Choroid plexus epithelial cell (primary cell): ENCODE data around the gene HSPB6.

Experiments used
- DNase-seq: peaks from one replicate; pipeline ENCODE4 v3.0.0-alpha.2; 2010; ENCODE audit warnings: low read depth
- H3K4me3 ChIP-seq: 2 replicates; pipeline ENCODE4 v1.5.1; 2011; ENCODE audit warnings: low read depth, mild to moderate bottlenecking, control low read depth, low read length, moderate library complexity
- TF ChIP-seq, protein P1 (sequence below): conservative IDR thresholded peaks from 2 replicates; pipeline ENCODE4 v1.5.1; 2011; ENCODE audit warnings: low read depth, mild to moderate bottlenecking, control low read depth, inconsistent platforms, low read length, moderate library complexity

The HSPB6 gene

DNA sequence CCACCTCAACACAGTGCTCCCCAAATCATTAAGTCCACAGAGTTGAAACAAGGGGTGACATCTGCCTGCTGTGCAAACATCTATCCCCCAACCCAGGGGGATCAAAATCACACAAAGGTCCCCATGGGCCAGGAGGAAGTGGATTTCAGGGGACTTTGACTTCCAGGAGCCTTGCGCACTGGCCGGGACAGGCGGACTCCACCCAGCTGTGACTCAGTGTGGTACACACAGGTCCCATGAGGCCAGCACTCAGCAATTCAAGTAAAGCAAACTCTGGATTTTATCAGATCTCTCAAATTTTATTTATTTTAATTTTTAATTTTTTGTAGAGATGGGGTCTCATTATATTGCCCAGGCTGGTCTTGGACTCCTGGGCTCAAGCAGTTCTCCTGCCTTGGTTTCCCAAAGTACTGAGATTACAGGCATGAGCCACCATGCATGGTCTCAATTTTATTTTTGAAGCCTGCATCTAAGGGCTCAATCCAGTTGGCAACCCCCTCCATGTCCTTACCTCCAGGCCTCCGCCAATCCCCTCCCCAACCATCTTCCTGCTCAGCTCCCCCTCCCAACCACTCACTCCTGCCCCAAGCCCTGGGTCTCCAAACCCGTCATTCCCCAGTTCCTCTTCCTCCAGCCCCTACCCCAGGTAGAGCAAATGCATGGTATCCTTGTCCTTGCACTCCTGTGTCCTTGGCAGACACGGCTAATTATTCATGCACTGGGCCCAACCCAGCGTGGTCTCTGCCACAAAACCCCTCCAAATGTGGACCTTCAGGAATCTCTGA is 36.7 kb upstream of the HSPB6 start:
- TF ChIP-seq, protein P1, sequence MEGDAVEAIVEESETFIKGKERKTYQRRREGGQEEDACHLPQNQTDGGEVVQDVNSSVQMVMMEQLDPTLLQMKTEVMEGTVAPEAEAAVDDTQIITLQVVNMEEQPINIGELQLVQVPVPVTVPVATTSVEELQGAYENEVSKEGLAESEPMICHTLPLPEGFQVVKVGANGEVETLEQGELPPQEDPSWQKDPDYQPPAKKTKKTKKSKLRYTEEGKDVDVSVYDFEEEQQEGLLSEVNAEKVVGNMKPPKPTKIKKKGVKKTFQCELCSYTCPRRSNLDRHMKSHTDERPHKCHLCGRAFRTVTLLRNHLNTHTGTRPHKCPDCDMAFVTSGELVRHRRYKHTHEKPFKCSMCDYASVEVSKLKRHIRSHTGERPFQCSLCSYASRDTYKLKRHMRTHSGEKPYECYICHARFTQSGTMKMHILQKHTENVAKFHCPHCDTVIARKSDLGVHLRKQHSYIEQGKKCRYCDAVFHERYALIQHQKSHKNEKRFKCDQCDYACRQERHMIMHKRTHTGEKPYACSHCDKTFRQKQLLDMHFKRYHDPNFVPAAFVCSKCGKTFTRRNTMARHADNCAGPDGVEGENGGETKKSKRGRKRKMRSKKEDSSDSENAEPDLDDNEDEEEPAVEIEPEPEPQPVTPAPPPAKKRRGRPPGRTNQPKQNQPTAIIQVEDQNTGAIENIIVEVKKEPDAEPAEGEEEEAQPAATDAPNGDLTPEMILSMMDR, result no peak
- peak; percentile 18 for DNase-seq
- no peak overlapping the region for H3K4me3 ChIP-seq

DNA sequence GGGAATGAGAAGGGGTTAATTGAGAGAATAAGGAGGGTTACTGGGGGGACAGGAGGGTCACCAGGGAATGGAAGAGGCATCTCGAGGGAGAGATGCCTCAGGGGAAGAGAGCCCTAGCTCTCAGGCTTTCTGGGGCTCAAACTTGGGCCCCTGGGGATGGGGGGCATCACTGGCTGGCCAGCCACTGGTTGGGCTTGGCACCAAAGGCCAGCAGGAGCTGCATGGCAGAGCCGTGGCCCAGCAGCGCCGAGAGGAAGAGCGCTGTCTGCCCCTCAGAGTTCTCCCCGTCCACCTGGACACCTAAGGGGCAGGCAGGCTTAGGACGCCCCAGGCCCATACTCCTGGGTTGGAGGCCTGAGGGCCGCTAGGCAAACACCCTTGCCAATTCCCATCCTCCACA is 36.1 kb upstream of the HSPB6 start:
- no peak for DNase-seq
- TF ChIP-seq, protein P1, result no peak
- no peak overlapping the region for H3K4me3 ChIP-seq

DNA sequence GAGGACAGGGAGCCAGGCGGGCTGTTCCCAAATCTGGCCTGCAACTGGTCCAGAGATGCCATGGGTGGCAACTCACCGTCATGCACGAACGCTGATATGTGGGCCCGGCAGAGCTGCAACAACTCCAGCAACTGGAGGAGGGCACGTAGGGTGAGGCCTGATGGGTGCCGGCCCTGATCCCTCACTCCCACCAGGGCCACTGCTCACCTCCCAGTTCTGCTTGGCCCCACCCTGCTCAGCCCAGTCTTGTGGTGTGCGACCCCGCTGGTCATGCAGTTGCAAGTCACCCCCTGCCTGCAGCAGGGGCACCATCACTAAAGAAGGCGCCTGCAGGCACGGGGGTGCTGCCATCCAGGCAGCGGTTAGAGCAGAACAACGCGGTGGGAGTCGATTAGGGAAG is 35.5 kb upstream of the HSPB6 start:
- no peak overlapping the region for H3K4me3 ChIP-seq
- TF ChIP-seq, protein P1, result no peak

DNA sequence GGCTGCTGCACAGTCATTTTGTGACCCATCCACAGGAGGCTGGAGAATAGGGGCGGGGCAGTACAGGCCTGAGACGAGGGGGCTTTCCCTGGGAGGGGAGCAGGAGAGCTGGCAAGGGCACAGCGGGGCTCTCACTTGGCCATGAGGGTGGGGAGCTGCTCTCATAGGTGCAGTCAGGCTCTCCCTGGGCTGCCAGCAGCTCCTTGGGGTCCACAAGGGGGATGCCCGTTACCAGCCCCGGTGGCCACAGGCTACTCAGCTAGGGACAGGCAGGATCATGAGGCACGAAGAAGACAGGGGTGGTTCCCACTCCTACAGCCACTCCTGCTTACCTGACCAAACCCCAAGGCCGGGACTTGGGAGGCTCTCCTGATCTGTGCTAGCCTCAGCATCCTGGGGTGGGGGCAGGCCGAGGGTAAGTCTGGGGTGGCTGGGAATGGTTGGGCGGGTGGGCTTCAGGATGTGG is 35.0 kb upstream of the HSPB6 start:
- DNase-seq, result no peak
- H3K4me3 ChIP-seq, result no peak overlapping the region
- TF ChIP-seq, protein P1, result no peak

More for the DNA sequence above, 35.5 kb upstream of the HSPB6 start:
- DNase-seq, result no peak

DNA sequence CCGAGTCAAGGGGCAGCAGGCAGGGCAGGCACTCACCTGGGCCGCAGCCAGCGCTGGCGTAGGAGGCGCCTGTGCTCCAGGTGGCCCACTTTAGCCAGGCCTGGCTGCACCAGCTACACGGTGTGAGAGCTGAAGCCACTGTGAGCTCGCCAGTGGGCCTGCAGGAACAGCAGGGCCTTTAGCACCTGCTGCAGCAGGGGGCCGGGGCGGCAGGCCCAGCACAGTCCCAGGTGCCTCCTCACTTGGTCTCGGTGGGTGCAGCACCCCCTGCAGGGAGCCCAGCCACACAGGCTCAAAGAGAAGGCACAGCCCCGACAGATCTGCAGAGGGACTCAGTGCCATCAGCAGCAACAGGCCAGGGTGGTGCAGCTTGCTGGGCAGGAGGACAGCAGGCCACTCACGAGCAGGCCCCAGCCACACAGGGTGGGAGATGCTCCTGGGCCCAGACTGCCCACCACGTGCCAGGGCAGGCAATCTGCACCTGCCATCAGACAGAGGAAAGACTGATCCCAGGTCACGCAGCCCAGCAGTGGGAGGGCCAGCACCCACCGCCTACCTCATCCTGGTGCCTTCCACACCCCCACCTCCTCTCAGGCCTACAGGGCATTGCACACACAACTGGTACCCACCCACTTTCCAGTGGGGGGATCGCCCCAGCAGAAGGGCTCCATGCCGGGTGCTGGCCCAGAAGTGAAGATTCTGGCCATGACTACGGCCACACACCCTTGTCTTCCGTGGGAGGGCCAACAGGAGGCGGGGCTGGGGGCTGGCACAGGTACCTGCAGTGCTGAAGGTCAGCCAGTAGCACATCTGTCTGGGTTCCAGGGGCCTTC is 34.4 kb upstream of the HSPB6 start:
- no peak for DNase-seq
- no peak overlapping the region for H3K4me3 ChIP-seq
- TF ChIP-seq, protein P1, result peak; percentile 21

DNA sequence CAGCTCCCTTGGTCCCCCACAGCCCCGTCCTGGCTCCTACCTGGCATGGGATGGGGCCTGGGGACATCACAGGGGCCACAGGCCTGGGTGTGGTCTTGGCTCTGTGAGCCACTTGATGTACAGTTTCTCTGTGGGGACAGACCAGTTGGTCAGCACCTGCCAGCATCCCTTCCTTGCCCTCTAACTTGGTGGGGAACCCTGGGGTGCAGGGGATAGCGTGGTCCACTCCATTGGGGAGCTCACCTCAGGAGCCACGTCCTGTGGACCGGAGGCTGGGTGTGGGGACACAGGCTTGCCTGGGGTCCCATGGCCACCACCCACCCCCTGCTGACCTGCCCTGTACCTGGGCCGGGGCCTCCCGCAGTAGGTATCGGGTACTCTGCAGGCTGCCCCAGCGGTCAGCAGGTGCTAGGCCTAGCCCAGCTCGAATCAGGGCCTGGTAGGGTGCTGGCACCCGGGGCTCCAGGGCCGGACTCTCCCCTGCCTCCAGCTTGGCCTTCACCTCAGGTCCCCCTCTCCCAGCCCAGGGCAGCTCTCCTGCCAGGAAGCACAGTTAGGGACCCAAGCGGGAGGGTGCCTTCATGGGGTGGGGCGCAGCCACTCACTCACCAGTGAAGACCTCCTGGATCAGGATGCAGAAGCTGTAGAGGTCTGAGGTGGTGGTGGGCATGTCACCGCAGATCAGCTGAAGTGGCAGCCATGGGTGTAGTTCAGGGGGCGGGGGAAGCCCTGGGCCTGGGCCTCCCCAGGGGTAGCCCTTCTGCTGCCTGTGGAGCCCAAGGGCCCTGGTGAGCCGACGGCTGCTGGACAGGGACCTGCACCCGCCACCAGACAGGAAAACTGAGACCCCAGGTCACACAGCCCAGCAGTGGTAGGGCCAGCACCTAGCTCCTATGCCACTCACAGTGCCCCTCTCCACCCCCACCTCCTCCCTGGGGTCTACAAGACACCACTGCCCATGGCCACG is 33.4 kb upstream of the HSPB6 start:
- DNase-seq, result no peak
- TF ChIP-seq, protein P1, result no peak
- no peak overlapping the region for H3K4me3 ChIP-seq
